NCI-H774 (cell line): ENCODE measurements around the gene VAMP2.

ENCODE experiments used
- DNase-seq: peaks from one replicate; lab custom pipeline; 2025; lab: John Stamatoyannopoulos, UW

The VAMP2 gene

GRCh38 chr17:8162233-8162996 lies at the start of gene VAMP2:
VAMP2 (minus strand) TSS chr17:8162948; CDS start chr17:8162879, 69 bp downstream.
- peak; percentile 9 for DNase-seq

GRCh38 chr17:8210761-8211458 lies 48.2 kb upstream of the VAMP2 start:
- DNase-seq = no peak

- peak; percentile 78 for DNase-seq
Observed at GRCh38 chr17:8209907-8210760, 47.4 kb upstream of the VAMP2 start, which contains the start of gene AURKB. AURKB (minus strand) TSS chr17:8210575; CDS start chr17:8210224, 351 bp downstream.

GRCh38 chr17:8206536-8206935 lies 43.8 kb upstream of the VAMP2 start:
- no peak for DNase-seq

GRCh38 chr17:8204761-8205555 lies 42.2 kb upstream of the VAMP2 start:
- no peak for DNase-seq

- DNase-seq = peak; percentile 64
Observed at GRCh38 chr17:8192070-8192815, 29.5 kb upstream of the VAMP2 start.

- DNase-seq = no peak
Observed at GRCh38 chr17:8190506-8190905, 27.8 kb upstream of the VAMP2 start.

- DNase-seq = peak; percentile 82
Observed at GRCh38 chr17:8189711-8190477, 27.1 kb upstream of the VAMP2 start, which contains the start of gene BORCS6. BORCS6 (minus strand) TSS chr17:8190180; CDS start chr17:8190140, 40 bp downstream.

GRCh38 chr17:8189041-8189710 lies 26.4 kb upstream of the VAMP2 start:
- DNase-seq = no peak

- DNase-seq = no peak
Observed at GRCh38 chr17:8188263-8188839, 25.6 kb upstream of the VAMP2 start.

GRCh38 chr17:8187517-8188262 lies 24.9 kb upstream of the VAMP2 start:
- DNase-seq = peak; percentile 70

GRCh38 chr17:8186787-8187516 lies 24.2 kb upstream of the VAMP2 start:
- peak; percentile 72 for DNase-seq

- DNase-seq = no peak
Observed at GRCh38 chr17:8186446-8186786, 23.7 kb upstream of the VAMP2 start.

- DNase-seq = peak; percentile 27
Observed at GRCh38 chr17:8185582-8186445, 23.1 kb upstream of the VAMP2 start.

GRCh38 chr17:8176998-8177731 lies 14.4 kb upstream of the VAMP2 start:
- no peak for DNase-seq
